ENCODE results near the gene OR4E2.
A peak's percentile ranks its signal among the peaks of the same experiment; 100 is the strongest.
"Not testable (repeated sequence)": the region's sequence is repeated elsewhere in the genome, so short reads cannot be mapped to it uniquely, and the experiment has no call there.

The OR4E2 gene, protein sequence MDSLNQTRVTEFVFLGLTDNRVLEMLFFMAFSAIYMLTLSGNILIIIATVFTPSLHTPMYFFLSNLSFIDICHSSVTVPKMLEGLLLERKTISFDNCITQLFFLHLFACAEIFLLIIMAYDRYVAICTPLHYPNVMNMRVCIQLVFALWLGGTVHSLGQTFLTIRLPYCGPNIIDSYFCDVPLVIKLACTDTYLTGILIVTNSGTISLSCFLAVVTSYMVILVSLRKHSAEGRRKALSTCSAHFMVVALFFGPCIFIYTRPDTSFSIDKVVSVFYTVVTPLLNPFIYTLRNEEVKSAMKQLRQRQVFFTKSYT

GRCh38 chr14:21653331-21653885, at the start of gene OR4E2:
Gene OR4E2 (plus strand): TSS chr14:21653835. CDS start chr14:21665083, 11,248 bp downstream.
- H3K36me3 ChIP-seq (ENCODE audit: insufficient read depth, low read length), result peaks cover 57% of the 10 kb centered on the region
- peak within 1 kb of the TSS; percentile 47 for H3K9ac ChIP-seq (ENCODE audit: insufficient read length)
- peak within 1 kb of the TSS; percentile 99 for H3K27ac ChIP-seq
- no peak for TF ChIP-seq FOXP2 (optimal IDR thresholded peaks at IDR 0.05; ENCODE audit: control extremely low read depth, extremely low read length, insufficient read depth)
- no peak for TF ChIP-seq POLR2AphosphoS5 (IDR thresholded peaks at IDR 0.05; ENCODE audit: borderline replicate concordance, low read depth, low read length)
- TF ChIP-seq EZH2 (IDR thresholded peaks at IDR 0.05), result no peak
- H3K4me3 ChIP-seq, result peak within 1 kb of the TSS; percentile 53
- H3K9me3 ChIP-seq (ENCODE audit: low read depth, low read length), result no peaks in the 10 kb centered on the region
- no peak for DNase-seq (ENCODE audit: low read depth, low spot score)

GRCh38 chr14:21612324-21612723, 41.3 kb upstream of the OR4E2 start:
- Histone ChIP-seq H3K36me3 (ENCODE audit: insufficient read depth, low read length) (no peaks in the 10 kb centered on the region), H3K9ac (ENCODE audit: insufficient read length) (no peak overlapping the region), H3K9me3 (ENCODE audit: low read depth, low read length) (no peaks in the 10 kb centered on the region), H3K4me3 (no peak overlapping the region), H3K27ac (no peak overlapping the region)
- DNase-seq (ENCODE audit: low read depth, low spot score), result no peak
- no peak for TF ChIP-seq POLR2AphosphoS5 (IDR thresholded peaks at IDR 0.05; ENCODE audit: borderline replicate concordance, low read depth, low read length)
- no peak for TF ChIP-seq FOXP2 (optimal IDR thresholded peaks at IDR 0.05; ENCODE audit: control extremely low read depth, extremely low read length, insufficient read depth)
- TF ChIP-seq EZH2 (IDR thresholded peaks at IDR 0.05), result no peak

GRCh38 chr14:21614240-21614639, 39.4 kb upstream of the OR4E2 start:
- Histone ChIP-seq H3K36me3 (ENCODE audit: insufficient read depth, low read length) (no peaks in the 10 kb centered on the region), H3K9ac (ENCODE audit: insufficient read length) (no peak overlapping the region), H3K4me3 (no peak overlapping the region), H3K27ac (no peak overlapping the region), H3K9me3 (ENCODE audit: low read depth, low read length) (no peaks in the 10 kb centered on the region)
- TF ChIP-seq EZH2 (IDR thresholded peaks at IDR 0.05), result no peak
- no peak for TF ChIP-seq FOXP2 (optimal IDR thresholded peaks at IDR 0.05; ENCODE audit: control extremely low read depth, extremely low read length, insufficient read depth)
- no peak for TF ChIP-seq POLR2AphosphoS5 (IDR thresholded peaks at IDR 0.05; ENCODE audit: borderline replicate concordance, low read depth, low read length)
- DNase-seq (ENCODE audit: low read depth, low spot score), result no peak

GRCh38 chr14:21617614-21618013, 36.0 kb upstream of the OR4E2 start:
- TF ChIP-seq POLR2AphosphoS5 (IDR thresholded peaks at IDR 0.05; ENCODE audit: borderline replicate concordance, low read depth, low read length) (no peak), FOXP2 (optimal IDR thresholded peaks at IDR 0.05; ENCODE audit: control extremely low read depth, extremely low read length, insufficient read depth) (no peak)
- H3K36me3 ChIP-seq (ENCODE audit: insufficient read depth, low read length), result no peaks in the 10 kb centered on the region
- DNase-seq (ENCODE audit: low read depth, low spot score), result no peak
- H3K9me3 ChIP-seq (ENCODE audit: low read depth, low read length), result no peaks in the 10 kb centered on the region
- H3K9ac ChIP-seq (ENCODE audit: insufficient read length), result peak overlapping the region; percentile 15
- no peak overlapping the region for H3K27ac ChIP-seq
- H3K4me3 ChIP-seq, result no peak overlapping the region

DNA sequence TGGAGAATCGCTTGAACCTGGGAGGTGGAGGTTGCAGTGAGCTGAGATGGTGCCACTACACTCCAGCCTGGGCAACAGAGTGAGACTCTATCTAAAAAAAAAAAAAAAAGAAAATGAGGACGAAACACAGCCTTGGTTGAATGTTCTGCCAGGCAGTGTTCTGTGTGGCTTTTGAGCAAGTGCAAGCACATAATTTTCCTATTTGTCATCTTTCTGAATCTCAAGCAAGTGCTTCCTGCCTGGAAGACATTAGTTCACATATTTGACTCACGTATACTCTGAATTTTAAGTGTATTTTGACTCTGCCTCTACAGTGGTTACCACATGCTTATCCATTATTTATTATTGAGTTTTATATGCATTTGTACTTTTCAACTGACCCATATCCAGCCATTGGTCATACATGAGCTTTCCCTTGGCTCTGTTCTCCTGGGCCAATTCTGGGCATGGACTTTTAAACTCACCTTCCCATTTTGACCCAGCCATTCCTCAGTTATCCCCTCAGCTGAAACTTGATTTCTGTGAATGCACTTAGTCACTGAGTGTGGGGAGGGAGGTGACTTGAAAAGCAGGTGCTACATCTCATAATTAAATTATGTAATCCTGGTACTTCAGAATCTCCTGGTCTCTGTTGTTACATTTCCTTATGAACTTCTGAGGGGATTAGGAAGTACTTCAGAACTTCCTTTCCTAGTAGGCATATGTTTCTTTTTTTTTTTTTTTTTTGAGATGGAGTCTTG, 27.0 kb upstream of the OR4E2 start:
- no peak for DNase-seq (ENCODE audit: low read depth, low spot score)
- no peak overlapping the region for H3K4me3 ChIP-seq
- H3K27ac ChIP-seq, result no peak overlapping the region

GRCh38 chr14:21630503-21630902, 23.1 kb upstream of the OR4E2 start:
- not testable (repeated sequence) for H3K9ac ChIP-seq (ENCODE audit: insufficient read length); H3K4me3 ChIP-seq; DNase-seq (ENCODE audit: low read depth, low spot score); H3K27ac ChIP-seq; H3K9me3 ChIP-seq (ENCODE audit: low read depth, low read length); H3K36me3 ChIP-seq (ENCODE audit: insufficient read depth, low read length)

More for the DNA sequence above, 27.0 kb upstream of the OR4E2 start:
- TF ChIP-seq FOXP2 (optimal IDR thresholded peaks at IDR 0.05; ENCODE audit: control extremely low read depth, extremely low read length, insufficient read depth), result no peak
- no peak for TF ChIP-seq EZH2 (IDR thresholded peaks at IDR 0.05)
- no peak for TF ChIP-seq POLR2AphosphoS5 (IDR thresholded peaks at IDR 0.05; ENCODE audit: borderline replicate concordance, low read depth, low read length)
- Histone ChIP-seq H3K9ac (ENCODE audit: insufficient read length) (no peak overlapping the region), H3K36me3 (ENCODE audit: insufficient read depth, low read length) (no peaks in the 10 kb centered on the region), H3K9me3 (ENCODE audit: low read depth, low read length) (no peaks in the 10 kb centered on the region)

- Histone ChIP-seq H3K36me3 (ENCODE audit: insufficient read depth, low read length) (no peaks in the 10 kb centered on the region), H3K9ac (ENCODE audit: insufficient read length) (no peak overlapping the region), H3K27ac (no peak overlapping the region), H3K9me3 (ENCODE audit: low read depth, low read length) (no peaks in the 10 kb centered on the region), H3K4me3 (no peak overlapping the region)
- TF ChIP-seq EZH2 (IDR thresholded peaks at IDR 0.05) (no peak), POLR2AphosphoS5 (IDR thresholded peaks at IDR 0.05; ENCODE audit: borderline replicate concordance, low read depth, low read length) (no peak), FOXP2 (optimal IDR thresholded peaks at IDR 0.05; ENCODE audit: control extremely low read depth, extremely low read length, insufficient read depth) (no peak)
- DNase-seq (ENCODE audit: low read depth, low spot score), result no peak
Measured at GRCh38 chr14:21631084-21631483, 22.6 kb upstream of the OR4E2 start.

- no peak within 1 kb of the TSS for H3K4me3 ChIP-seq
- TF ChIP-seq POLR2AphosphoS5 (IDR thresholded peaks at IDR 0.05; ENCODE audit: borderline replicate concordance, low read depth, low read length) (no peak), FOXP2 (optimal IDR thresholded peaks at IDR 0.05; ENCODE audit: control extremely low read depth, extremely low read length, insufficient read depth) (no peak), EZH2 (IDR thresholded peaks at IDR 0.05) (no peak)
- DNase-seq (ENCODE audit: low read depth, low spot score), result no peak
- H3K36me3 ChIP-seq (ENCODE audit: insufficient read depth, low read length), result no peaks in the 10 kb centered on the region
- H3K27ac ChIP-seq, result no peak within 1 kb of the TSS
- H3K9me3 ChIP-seq (ENCODE audit: low read depth, low read length), result 0 out of 2 replicates have a peak, but pooled peaks cover 3% of the 10 kb centered on the region
- no peak within 1 kb of the TSS for H3K9ac ChIP-seq (ENCODE audit: insufficient read length)
Measured at GRCh38 chr14:21634840-21635239, 18.8 kb upstream of the OR4E2 start, which contains the start of gene OR10G2. Gene OR10G2 (minus strand): TSS chr14:21634940. CDS start chr14:21634842, 98 bp downstream.

All from SK-N-MC (cell line).